Neural progenitor cell (in vitro differentiated cells): Measurements from ENCODE around the gene RAB11B. TPM values are rescaled to one million over a fixed set of nuclear protein-coding genes. Genes with fewer than 3 reads are reported as not detected.

Source experiments
- DNase-seq: peaks from one replicate; pipeline ENCODE4 v3.0.0-alpha.2; 2016; ENCODE audit warnings: low spot score
- H2AFZ ChIP-seq: fragments of 200-600 bp; sonication (generic); replicated peaks from 2 replicates; pipeline ENCODE4 v1.6.1; 2016; ENCODE audit warnings: antibody characterized with exemption
- H3F3A ChIP-seq: fragments of 200-600 bp; sonication (generic); 2 replicates; pipeline ENCODE4 v1.6.1; 2016; ENCODE audit warnings: antibody characterized with exemption, low read depth
- H3K27ac ChIP-seq: fragments of 200-600 bp; sonication (generic); 2 replicates; pipeline ENCODE4 v1.5.1; 2016; ENCODE audit warnings: mild to moderate bottlenecking
- H3K27me3 ChIP-seq: fragments of 200-600 bp; sonication (generic); 2 replicates; pipeline ENCODE4 v1.6.1; 2016; ENCODE audit warnings: mild to moderate bottlenecking, moderate library complexity
- H3K36me3 ChIP-seq: fragments of 200-600 bp; sonication (generic); 2 replicates; pipeline ENCODE4 v1.5.1; 2016
- H3K4me1 ChIP-seq: fragments of 200-600 bp; sonication (generic); 2 replicates; pipeline ENCODE4 v1.6.1; 2016; ENCODE audit warnings: mixed run types
- H3K4me2 ChIP-seq: fragments of 200-600 bp; sonication (generic); 2 replicates; pipeline ENCODE4 v1.6.1; 2016
- H3K4me3 ChIP-seq: fragments of 200-600 bp; sonication (generic); 2 replicates; pipeline ENCODE4 v1.5.1; 2016
- H3K79me2 ChIP-seq: fragments of 200-600 bp; sonication (generic); 2 replicates; pipeline ENCODE4 v1.6.1; 2016; ENCODE audit warnings: low read depth
- H3K9ac ChIP-seq: fragments of 200-600 bp; sonication (generic); 2 replicates; pipeline ENCODE4 v1.6.1; 2016
- H3K9me3 ChIP-seq: fragments of 200-600 bp; sonication (generic); 2 replicates; pipeline ENCODE4 v1.5.1; 2016; ENCODE audit warnings: low read depth
- H4K20me1 ChIP-seq: fragments of 200-600 bp; sonication (generic); 2 replicates; pipeline ENCODE4 v1.6.1; 2016; ENCODE audit warnings: low read depth
- H3K27ac Mint-ChIP-seq: 3 replicates; pipeline ENCODE4 v1.8.0; 2021; ENCODE audit warnings: mixed read lengths
- H3K27me3 Mint-ChIP-seq: 2 replicates; pipeline ENCODE4 v1.8.0; 2022; ENCODE audit warnings: low read depth, mild to moderate bottlenecking, inconsistent platforms, moderate library complexity, mixed read lengths; ENCODE audit not compliant: insufficient read depth
- H3K36me3 Mint-ChIP-seq: 3 replicates; pipeline ENCODE4 v1.8.0; 2021; ENCODE audit warnings: mixed read lengths
- H3K4me1 Mint-ChIP-seq: 3 replicates; pipeline ENCODE4 v1.8.0; 2021; ENCODE audit warnings: mixed read lengths
- H3K4me3 Mint-ChIP-seq: 3 replicates; pipeline ENCODE4 v1.8.0; 2021; ENCODE audit warnings: mild to moderate bottlenecking, moderate library complexity, mixed read lengths
- H3K9me3 Mint-ChIP-seq: 3 replicates; pipeline ENCODE4 v1.8.0; 2020; ENCODE audit warnings: mixed read lengths
- EZH2 ChIP-seq: fragments of 200-600 bp; sonication (generic); IDR thresholded peaks from 2 replicates; pipeline ENCODE4 v1.6.1; 2017; ENCODE audit warnings: antibody characterized with exemption, mild to moderate bottlenecking, moderate library complexity
- EZH2phosphoT487 ChIP-seq: fragments of 200-600 bp; sonication (generic); IDR thresholded peaks from 2 replicates; pipeline ENCODE4 v1.6.1; 2017; ENCODE audit warnings: antibody characterized with exemption
- total RNA-seq: library from RNA; depleted of rRNA; stranded (reverse); fragments of >200 nt; gene quantifications from 2 replicates; pipeline ENCODE4 v1.2.3, GENCODE V29; 2015; ENCODE audit warnings: low replicate concordance
- TF ChIP-seq, protein P1 (sequence below): fragments of 200-600 bp; sonication (generic); IDR thresholded peaks from 2 replicates; pipeline ENCODE4 v1.5.1; 2017; ENCODE audit warnings: antibody characterized with exemption, mild to moderate bottlenecking

The RAB11B gene
- total RNA-seq, 1 donor from 2014 or later: 17.1 TPM

DNA sequence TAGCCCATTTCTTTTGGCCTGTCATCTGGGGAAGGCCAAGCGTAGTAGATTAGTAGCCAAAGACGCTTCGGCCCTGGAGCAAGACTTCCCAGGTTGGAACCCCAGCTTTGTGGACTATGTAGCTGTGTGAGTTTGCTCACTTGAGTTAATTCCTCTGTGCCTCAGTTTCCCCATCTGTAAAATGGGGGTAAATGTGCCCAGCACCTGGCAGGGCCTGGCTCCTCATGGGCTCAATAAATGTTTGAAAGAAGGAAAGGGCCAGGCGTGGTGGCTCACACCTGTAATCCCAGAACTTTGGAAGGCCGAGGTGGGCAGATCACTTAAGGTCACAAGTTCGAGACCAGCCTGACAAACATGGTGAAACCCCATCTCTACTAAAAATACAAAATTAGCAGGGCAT lies 39.7 kb downstream of the RAB11B start:
- Histone ChIP-seq H4K20me1 (no peaks in the 10 kb centered on the region), H3K4me2 (no peak overlapping the region), H3K4me3 (no peak overlapping the region), H3K9me3 (no peaks in the 10 kb centered on the region), H3K27me3 (no peaks in the 10 kb centered on the region), H3F3A (no peaks in the 10 kb centered on the region), H3K4me1 (no peaks in the 10 kb centered on the region), H3K9ac (no peak overlapping the region), H3K36me3 (no peaks in the 10 kb centered on the region), H3K79me2 (no peaks in the 10 kb centered on the region), H3K27ac (no peak overlapping the region), H2AFZ (no peak overlapping the region)
- Mint-ChIP-seq H3K9me3 (no peaks in the 10 kb centered on the region), H3K36me3 (no peaks in the 10 kb centered on the region), H3K27ac (no peak overlapping the region), H3K4me1 (no peaks in the 10 kb centered on the region), H3K4me3 (no peak overlapping the region), H3K27me3 (no peaks in the 10 kb centered on the region)
- no peak for DNase-seq
- no peak for TF ChIP-seq EZH2phosphoT487
- no peak for TF ChIP-seq EZH2
- TF ChIP-seq, protein P1, sequence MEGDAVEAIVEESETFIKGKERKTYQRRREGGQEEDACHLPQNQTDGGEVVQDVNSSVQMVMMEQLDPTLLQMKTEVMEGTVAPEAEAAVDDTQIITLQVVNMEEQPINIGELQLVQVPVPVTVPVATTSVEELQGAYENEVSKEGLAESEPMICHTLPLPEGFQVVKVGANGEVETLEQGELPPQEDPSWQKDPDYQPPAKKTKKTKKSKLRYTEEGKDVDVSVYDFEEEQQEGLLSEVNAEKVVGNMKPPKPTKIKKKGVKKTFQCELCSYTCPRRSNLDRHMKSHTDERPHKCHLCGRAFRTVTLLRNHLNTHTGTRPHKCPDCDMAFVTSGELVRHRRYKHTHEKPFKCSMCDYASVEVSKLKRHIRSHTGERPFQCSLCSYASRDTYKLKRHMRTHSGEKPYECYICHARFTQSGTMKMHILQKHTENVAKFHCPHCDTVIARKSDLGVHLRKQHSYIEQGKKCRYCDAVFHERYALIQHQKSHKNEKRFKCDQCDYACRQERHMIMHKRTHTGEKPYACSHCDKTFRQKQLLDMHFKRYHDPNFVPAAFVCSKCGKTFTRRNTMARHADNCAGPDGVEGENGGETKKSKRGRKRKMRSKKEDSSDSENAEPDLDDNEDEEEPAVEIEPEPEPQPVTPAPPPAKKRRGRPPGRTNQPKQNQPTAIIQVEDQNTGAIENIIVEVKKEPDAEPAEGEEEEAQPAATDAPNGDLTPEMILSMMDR: no peak

DNA sequence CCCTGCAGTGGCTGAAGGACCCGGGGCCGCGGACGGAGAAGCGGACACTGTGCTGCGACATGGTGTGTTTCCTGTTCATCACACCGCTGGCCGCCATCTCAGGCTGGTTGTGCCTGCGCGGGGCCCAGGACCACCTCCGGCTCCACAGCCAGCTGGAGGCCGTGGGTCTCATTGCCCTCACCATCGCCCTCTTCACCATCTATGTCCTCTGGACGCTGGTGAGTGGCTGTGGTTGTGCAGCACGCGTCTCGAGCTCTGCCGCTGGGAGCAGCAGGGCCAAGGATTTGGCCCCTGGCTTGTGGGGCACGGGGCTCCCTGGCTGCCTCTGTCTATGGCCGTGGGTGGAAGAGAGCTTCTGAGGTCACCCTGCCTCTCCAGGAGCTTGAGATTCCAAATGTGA lies 40.5 kb downstream of the RAB11B start:
- Histone ChIP-seq H3K4me1 (no peaks in the 10 kb centered on the region), H3K4me3 (no peak overlapping the region), H3F3A (no peaks in the 10 kb centered on the region), H2AFZ (no peak overlapping the region), H3K27ac (no peak overlapping the region), H4K20me1 (no peaks in the 10 kb centered on the region), H3K9ac (no peak overlapping the region), H3K79me2 (no peaks in the 10 kb centered on the region), H3K4me2 (no peak overlapping the region), H3K27me3 (no peaks in the 10 kb centered on the region), H3K9me3 (no peaks in the 10 kb centered on the region), H3K36me3 (no peaks in the 10 kb centered on the region)
- DNase-seq: no peak
- Mint-ChIP-seq H3K4me1 (no peaks in the 10 kb centered on the region), H3K9me3 (no peaks in the 10 kb centered on the region), H3K36me3 (peaks cover 2% of the 10 kb centered on the region), H3K27ac (peak overlapping the region; percentile 67), H3K27me3 (no peaks in the 10 kb centered on the region), H3K4me3 (no peak overlapping the region)
- TF ChIP-seq, protein P1: no peak
- no peak for TF ChIP-seq EZH2
- no peak for TF ChIP-seq EZH2phosphoT487

DNA sequence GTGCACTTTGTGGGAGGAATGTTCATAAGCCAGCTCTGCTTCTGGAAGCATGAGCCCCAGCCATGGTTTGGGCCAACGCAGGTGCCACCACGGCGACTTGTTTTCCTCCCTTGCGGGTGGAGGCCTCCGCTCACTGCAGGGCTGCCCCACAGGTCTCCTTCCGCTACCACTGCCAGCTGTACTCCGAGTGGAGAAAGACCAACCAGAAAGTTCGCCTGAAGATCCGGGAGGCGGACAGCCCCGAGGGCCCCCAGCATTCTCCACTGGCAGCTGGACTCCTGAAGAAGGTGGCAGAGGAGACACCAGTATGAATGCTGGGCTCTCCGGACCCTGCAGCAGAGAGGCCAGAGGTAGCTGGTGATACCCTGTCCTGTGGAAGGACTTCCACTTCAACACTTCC lies 48.1 kb downstream of the RAB11B start:
- H3K27ac ChIP-seq: no peak overlapping the region
- H3K4me2 ChIP-seq: no peak overlapping the region
- peaks cover 5% of the 10 kb centered on the region for H3K36me3 Mint-ChIP-seq
- peaks cover 2% of the 10 kb centered on the region for H3K27me3 Mint-ChIP-seq
- H3K4me1 ChIP-seq: no peaks in the 10 kb centered on the region
- H3K4me3 Mint-ChIP-seq: no peak overlapping the region
- H3K9me3 Mint-ChIP-seq: no peaks in the 10 kb centered on the region
- no peak overlapping the region for H3K27ac Mint-ChIP-seq
- H3K4me3 ChIP-seq: no peak overlapping the region
- no peaks in the 10 kb centered on the region for H3K36me3 ChIP-seq
- peaks cover 8% of the 10 kb centered on the region for H3F3A ChIP-seq
- H3K9me3 ChIP-seq: no peaks in the 10 kb centered on the region
- no peak overlapping the region for H3K9ac ChIP-seq
- no peak overlapping the region for H2AFZ ChIP-seq
- no peak for DNase-seq
- H3K27me3 ChIP-seq: no peaks in the 10 kb centered on the region
- H4K20me1 ChIP-seq: no peaks in the 10 kb centered on the region
- no peak for TF ChIP-seq EZH2phosphoT487
- TF ChIP-seq, protein P1: no peak
- peaks cover 11% of the 10 kb centered on the region for H3K4me1 Mint-ChIP-seq
- no peaks in the 10 kb centered on the region for H3K79me2 ChIP-seq
